Parathyroid adenoma (tissue), 2 donors: ENCODE data around the gene CAV1.

ENCODE experiments used
- H2AFZ ChIP-seq: fragments of 300-600 bp; sonication (generic); one replicate; pipeline ENCODE4 v1.7.0; 2017; ENCODE audit warnings: antibody characterized with exemption, mild to moderate bottlenecking
- H3K27ac ChIP-seq: fragments of 300-600 bp; sonication (generic); one replicate; pipeline ENCODE4 v1.7.0; 2017
- H3K27me3 ChIP-seq: fragments of 300-600 bp; sonication (generic); one replicate; pipeline ENCODE4 v1.7.0; 2017; ENCODE audit warnings: low read length; ENCODE audit not compliant: control insufficient read depth, insufficient read depth
- H3K36me3 ChIP-seq: fragments of 300-600 bp; sonication (generic); one replicate; pipeline ENCODE4 v1.7.0; 2017; ENCODE audit warnings: low read length; ENCODE audit not compliant: control insufficient read depth, insufficient read depth
- H3K4me1 ChIP-seq: fragments of 300-600 bp; sonication (generic); one replicate; pipeline ENCODE4 v1.7.0; 2017; ENCODE audit warnings: control low read depth
- H3K4me2 ChIP-seq: fragments of 300-600 bp; sonication (generic); one replicate; pipeline ENCODE4 v1.7.0; 2017; ENCODE audit warnings: low read length
- H3K4me3 ChIP-seq: fragments of 300-600 bp; sonication (generic); one replicate; pipeline ENCODE4 v1.7.0; 2017; ENCODE audit warnings: low read depth, low read length
- H3K79me2 ChIP-seq: fragments of 300-600 bp; sonication (generic); one replicate; pipeline ENCODE4 v1.7.0; 2017; ENCODE audit warnings: control low read depth
- H3K9ac ChIP-seq: fragments of 300-600 bp; sonication (generic); one replicate; pipeline ENCODE4 v1.7.0; 2017; ENCODE audit warnings: mild to moderate bottlenecking
- H3K9me3 ChIP-seq: fragments of 300-600 bp; sonication (generic); one replicate; pipeline ENCODE4 v1.7.0; 2017; ENCODE audit warnings: low read length; ENCODE audit not compliant: control insufficient read depth
- TF ChIP-seq, protein P1 (sequence below): fragments of 300-600 bp; sonication (generic); IDR thresholded peaks from one replicate; pipeline ENCODE4 v1.7.0; 2017; ENCODE audit warnings: antibody characterized with exemption, mild to moderate bottlenecking
- donor health status: primary hyperparathyroidism.

CAV1 gene

GRCh38 chr7:116562529-116563121, 37.8 kb downstream of the CAV1 start:
- no peaks in the 10 kb centered on the region for H3K27me3 ChIP-seq
- no peaks in the 10 kb centered on the region for H3K9me3 ChIP-seq
- H2AFZ ChIP-seq, result no peak overlapping the region
- TF ChIP-seq, protein P1, sequence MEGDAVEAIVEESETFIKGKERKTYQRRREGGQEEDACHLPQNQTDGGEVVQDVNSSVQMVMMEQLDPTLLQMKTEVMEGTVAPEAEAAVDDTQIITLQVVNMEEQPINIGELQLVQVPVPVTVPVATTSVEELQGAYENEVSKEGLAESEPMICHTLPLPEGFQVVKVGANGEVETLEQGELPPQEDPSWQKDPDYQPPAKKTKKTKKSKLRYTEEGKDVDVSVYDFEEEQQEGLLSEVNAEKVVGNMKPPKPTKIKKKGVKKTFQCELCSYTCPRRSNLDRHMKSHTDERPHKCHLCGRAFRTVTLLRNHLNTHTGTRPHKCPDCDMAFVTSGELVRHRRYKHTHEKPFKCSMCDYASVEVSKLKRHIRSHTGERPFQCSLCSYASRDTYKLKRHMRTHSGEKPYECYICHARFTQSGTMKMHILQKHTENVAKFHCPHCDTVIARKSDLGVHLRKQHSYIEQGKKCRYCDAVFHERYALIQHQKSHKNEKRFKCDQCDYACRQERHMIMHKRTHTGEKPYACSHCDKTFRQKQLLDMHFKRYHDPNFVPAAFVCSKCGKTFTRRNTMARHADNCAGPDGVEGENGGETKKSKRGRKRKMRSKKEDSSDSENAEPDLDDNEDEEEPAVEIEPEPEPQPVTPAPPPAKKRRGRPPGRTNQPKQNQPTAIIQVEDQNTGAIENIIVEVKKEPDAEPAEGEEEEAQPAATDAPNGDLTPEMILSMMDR, result no peak
- no peak overlapping the region for H3K4me3 ChIP-seq
- H3K36me3 ChIP-seq, result no peaks in the 10 kb centered on the region
- no peak overlapping the region for H3K27ac ChIP-seq
- H3K79me2 ChIP-seq, result no peaks in the 10 kb centered on the region
- no peak overlapping the region for H3K9ac ChIP-seq
- no peaks in the 10 kb centered on the region for H3K4me1 ChIP-seq
- no peak overlapping the region for H3K4me2 ChIP-seq

DNA sequence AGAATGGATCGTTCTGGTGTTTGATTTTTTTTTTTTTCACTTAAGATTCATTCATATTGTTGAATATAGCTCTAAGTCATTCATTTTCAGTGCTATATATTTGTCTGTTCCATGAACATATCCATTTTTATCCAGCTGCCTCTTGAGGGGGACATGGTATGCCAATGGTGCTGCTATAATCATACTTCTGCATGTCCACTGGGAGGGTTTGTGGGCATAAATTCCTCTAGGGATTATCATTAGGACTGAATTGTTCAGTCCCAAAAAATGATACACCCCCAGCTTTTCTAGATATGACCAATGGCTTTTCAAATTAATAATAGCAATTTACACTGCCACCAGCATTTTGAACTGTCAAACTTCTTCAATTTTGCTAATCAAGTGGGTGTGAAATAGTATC, 41.1 kb downstream of the CAV1 start:
- TF ChIP-seq, protein P1, result no peak
- H3K27ac ChIP-seq, result no peak overlapping the region
- H3K4me3 ChIP-seq, result no peak overlapping the region
- H3K36me3 ChIP-seq, result no peaks in the 10 kb centered on the region
- no peaks in the 10 kb centered on the region for H3K27me3 ChIP-seq
- no peak overlapping the region for H2AFZ ChIP-seq
- H3K4me1 ChIP-seq, result no peaks in the 10 kb centered on the region
- no peak overlapping the region for H3K9ac ChIP-seq
- H3K4me2 ChIP-seq, result no peak overlapping the region
- no peaks in the 10 kb centered on the region for H3K79me2 ChIP-seq
- H3K9me3 ChIP-seq, result no peaks in the 10 kb centered on the region

GRCh38 chr7:116566666-116567065, 41.8 kb downstream of the CAV1 start:
- Histone ChIP-seq H3K27me3 (no peaks in the 10 kb centered on the region), H2AFZ (no peak overlapping the region), H3K9me3 (no peaks in the 10 kb centered on the region), H3K4me3 (no peak overlapping the region), H3K79me2 (no peaks in the 10 kb centered on the region), H3K27ac (no peak overlapping the region), H3K9ac (no peak overlapping the region), H3K4me1 (no peaks in the 10 kb centered on the region), H3K4me2 (no peak overlapping the region), H3K36me3 (no peaks in the 10 kb centered on the region)
- TF ChIP-seq, protein P1, result no peak

DNA sequence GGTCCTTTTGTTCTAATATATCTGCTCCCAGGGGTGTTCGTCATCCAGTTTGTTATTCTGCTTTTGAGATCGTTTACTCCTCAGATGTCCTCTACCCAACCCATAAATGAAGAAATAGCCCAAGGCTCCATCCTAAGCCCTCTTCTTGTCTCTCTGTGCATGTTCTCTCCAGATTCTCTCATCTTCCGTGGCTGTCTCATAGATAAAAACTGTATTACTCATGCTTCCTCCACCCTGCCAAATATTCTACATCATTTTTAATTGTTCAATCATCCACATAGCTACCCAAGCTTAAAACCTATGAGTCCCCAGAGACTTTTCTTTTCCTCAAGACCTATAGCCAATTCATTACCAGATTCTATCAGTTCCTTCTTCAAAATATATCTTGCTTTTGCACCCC, 44.9 kb downstream of the CAV1 start:
- Histone ChIP-seq H3K4me1 (no peaks in the 10 kb centered on the region), H3K27me3 (no peaks in the 10 kb centered on the region), H3K9ac (no peak overlapping the region), H3K79me2 (no peaks in the 10 kb centered on the region), H3K9me3 (no peaks in the 10 kb centered on the region), H3K27ac (no peak overlapping the region), H3K4me3 (no peak overlapping the region), H3K36me3 (no peaks in the 10 kb centered on the region), H2AFZ (no peak overlapping the region), H3K4me2 (no peak overlapping the region)
- TF ChIP-seq, protein P1, result no peak

DNA sequence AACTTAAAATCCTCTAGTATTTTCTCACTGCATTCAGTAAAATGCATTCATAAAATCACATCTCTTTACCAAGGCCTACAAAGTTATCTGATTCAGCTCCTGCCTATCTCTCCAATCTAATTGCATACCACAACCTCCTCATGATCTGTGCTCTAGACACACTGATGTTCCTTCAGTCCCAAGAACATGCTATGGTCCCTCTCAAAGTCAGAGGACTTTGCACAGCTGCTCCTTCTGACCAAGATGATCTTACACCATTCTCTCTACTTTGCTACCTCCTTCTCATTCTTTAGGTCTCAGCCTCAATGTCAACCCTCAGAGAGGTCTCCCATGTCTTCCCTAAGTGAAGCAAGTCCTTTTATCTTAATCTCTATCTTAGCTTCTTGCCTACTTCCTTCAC, 45.5 kb downstream of the CAV1 start:
- Histone ChIP-seq H3K4me3 (no peak overlapping the region), H3K9ac (no peak overlapping the region), H3K36me3 (no peaks in the 10 kb centered on the region), H3K4me1 (no peaks in the 10 kb centered on the region), H3K27me3 (no peaks in the 10 kb centered on the region), H3K9me3 (no peaks in the 10 kb centered on the region), H3K4me2 (no peak overlapping the region), H3K79me2 (no peaks in the 10 kb centered on the region), H2AFZ (no peak overlapping the region), H3K27ac (no peak overlapping the region)
- TF ChIP-seq, protein P1, result no peak
